DMS153 (cell line): ENCODE results near the gene CYBC1.

ENCODE experiments used
- DNase-seq: peaks from one replicate; lab custom pipeline; 2025; lab: John Stamatoyannopoulos, UW

Gene CYBC1

GRCh38 chr17:82447876-82448275 lies 2.7 kb downstream of the CYBC1 start:
- DNase-seq: no peak

- no peak for DNase-seq
Measured at GRCh38 chr17:82446649-82447048, 3.9 kb downstream of the CYBC1 start.

GRCh38 chr17:82446124-82446523 lies 4.4 kb downstream of the CYBC1 start:
- DNase-seq: no peak

- no peak for DNase-seq
Measured at GRCh38 chr17:82445542-82445941, 5.0 kb downstream of the CYBC1 start.

GRCh38 chr17:82444941-82445521 lies 5.5 kb downstream of the CYBC1 start:
- DNase-seq: no peak

GRCh38 chr17:82444284-82444893 lies 6.2 kb downstream of the CYBC1 start:
- no peak for DNase-seq

GRCh38 chr17:82443465-82444283 lies 6.9 kb downstream of the CYBC1 start:
- DNase-seq: no peak

GRCh38 chr17:82442643-82443464 lies 7.7 kb downstream of the CYBC1 start:
- no peak for DNase-seq

- no peak for DNase-seq
Measured at GRCh38 chr17:82441691-82442487, 8.7 kb downstream of the CYBC1 start.

- DNase-seq: no peak
Measured at GRCh38 chr17:82440991-82441627, 9.4 kb downstream of the CYBC1 start.

- no peak for DNase-seq
Measured at GRCh38 chr17:82440469-82440981, 10.0 kb downstream of the CYBC1 start.

- DNase-seq: no peak
Measured at GRCh38 chr17:82439829-82440365, 10.7 kb downstream of the CYBC1 start.

GRCh38 chr17:82439194-82439828 lies 11.2 kb downstream of the CYBC1 start:
- no peak for DNase-seq

GRCh38 chr17:82438401-82439193 lies 12.0 kb downstream of the CYBC1 start:
- DNase-seq: no peak

GRCh38 chr17:82437325-82437668 lies 13.3 kb downstream of the CYBC1 start:
- no peak for DNase-seq

GRCh38 chr17:82436601-82437324 lies 13.8 kb downstream of the CYBC1 start:
- DNase-seq: no peak

GRCh38 chr17:82435601-82436583 lies 14.7 kb downstream of the CYBC1 start:
- no peak for DNase-seq
